ENCODE results near the gene ZBTB4. TPM values are rescaled to one million over a fixed set of nuclear protein-coding genes. Genes with fewer than 3 reads are reported as not detected.

ZBTB4 gene
- total RNA-seq, 1 donor from 2014 or later = 9.2 TPM

DNA sequence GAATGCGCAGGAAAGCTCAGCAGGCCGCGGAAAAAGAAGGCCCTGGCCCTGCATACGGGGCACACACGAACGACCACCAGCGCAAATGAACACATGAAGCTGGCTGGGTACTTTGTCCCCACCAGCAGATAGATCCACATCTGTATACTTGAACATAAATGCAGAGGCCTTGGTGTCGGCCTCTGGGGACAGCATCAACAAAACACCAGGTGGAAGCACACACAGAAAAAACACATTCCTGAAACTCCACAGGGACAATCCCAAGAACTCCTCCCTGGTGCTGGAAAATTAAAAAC lies 606 bp upstream of the ZBTB4 start:
- Histone ChIP-seq H3K36me3 (ENCODE audit: control insufficient read depth, insufficient read depth, low read length) (no peaks in the 10 kb centered on the region), H3K27me3 (ENCODE audit: control insufficient read depth, insufficient read depth, low read length) (no peaks in the 10 kb centered on the region), H3K4me3 (ENCODE audit: low read depth, low read length) (peak overlapping the region; percentile 85)
- TF ChIP-seq, protein P1, sequence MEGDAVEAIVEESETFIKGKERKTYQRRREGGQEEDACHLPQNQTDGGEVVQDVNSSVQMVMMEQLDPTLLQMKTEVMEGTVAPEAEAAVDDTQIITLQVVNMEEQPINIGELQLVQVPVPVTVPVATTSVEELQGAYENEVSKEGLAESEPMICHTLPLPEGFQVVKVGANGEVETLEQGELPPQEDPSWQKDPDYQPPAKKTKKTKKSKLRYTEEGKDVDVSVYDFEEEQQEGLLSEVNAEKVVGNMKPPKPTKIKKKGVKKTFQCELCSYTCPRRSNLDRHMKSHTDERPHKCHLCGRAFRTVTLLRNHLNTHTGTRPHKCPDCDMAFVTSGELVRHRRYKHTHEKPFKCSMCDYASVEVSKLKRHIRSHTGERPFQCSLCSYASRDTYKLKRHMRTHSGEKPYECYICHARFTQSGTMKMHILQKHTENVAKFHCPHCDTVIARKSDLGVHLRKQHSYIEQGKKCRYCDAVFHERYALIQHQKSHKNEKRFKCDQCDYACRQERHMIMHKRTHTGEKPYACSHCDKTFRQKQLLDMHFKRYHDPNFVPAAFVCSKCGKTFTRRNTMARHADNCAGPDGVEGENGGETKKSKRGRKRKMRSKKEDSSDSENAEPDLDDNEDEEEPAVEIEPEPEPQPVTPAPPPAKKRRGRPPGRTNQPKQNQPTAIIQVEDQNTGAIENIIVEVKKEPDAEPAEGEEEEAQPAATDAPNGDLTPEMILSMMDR (IDR thresholded peaks at IDR 0.05; ENCODE audit: insufficient read depth, low read length, severe bottlenecking) = no peak
- FAIRE-seq = no peak
- DNase-seq (ENCODE audit: low read depth) = no peak

DNA sequence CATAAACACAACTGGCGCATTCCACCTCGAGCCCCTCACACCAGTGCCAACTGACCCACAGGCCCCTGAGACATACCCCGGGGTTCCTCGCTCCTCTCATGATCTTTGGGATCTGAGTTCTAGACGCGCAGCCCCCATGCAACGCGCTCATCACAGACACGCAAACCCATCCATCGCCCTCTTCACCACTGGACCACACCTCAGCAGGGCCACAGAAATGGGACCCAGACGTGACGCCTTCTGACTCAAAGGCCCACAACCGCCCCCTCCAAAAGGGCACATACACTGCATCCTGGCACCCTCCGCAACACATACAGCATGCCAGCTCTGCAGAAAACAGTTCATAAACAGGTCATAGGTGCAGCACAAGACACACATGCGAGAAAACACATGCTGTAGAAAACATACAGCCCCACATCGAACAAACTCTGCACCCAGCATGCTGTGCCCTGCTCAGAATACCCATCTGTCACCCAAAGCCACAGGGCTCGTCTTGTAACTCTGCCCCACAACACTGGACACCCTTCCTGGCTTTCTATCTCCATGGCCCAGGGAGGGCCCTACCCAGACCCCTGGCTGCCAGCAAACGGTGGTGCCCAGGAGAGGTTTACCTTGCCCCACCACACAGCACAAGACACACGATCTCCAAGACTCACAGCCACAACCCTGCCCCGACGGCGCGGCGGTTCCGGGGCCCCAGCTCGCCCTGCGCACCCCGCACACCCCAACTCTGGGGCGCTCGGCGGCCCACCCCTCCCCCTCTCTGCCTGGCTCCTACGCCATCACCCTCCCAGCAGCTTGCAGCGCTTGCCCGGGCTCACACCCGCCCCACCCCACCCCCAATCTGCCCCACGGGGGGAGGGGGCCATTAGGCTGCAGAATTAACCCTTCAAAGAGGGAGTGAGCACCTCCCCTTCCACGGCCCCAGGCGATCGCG lies 887 bp downstream of the ZBTB4 start:
- DNase-seq (ENCODE audit: low read depth) (peak; percentile 24), FAIRE-seq (no peak)
- no peaks in the 10 kb centered on the region for H3K36me3 ChIP-seq (ENCODE audit: control insufficient read depth, insufficient read depth, low read length)
- no peaks in the 10 kb centered on the region for H3K27me3 ChIP-seq (ENCODE audit: control insufficient read depth, insufficient read depth, low read length)
- H3K4me3 ChIP-seq (ENCODE audit: low read depth, low read length) = peak overlapping the region; percentile 85
- TF ChIP-seq, protein P1 (IDR thresholded peaks at IDR 0.05; ENCODE audit: insufficient read depth, low read length, severe bottlenecking) = no peak

DNA sequence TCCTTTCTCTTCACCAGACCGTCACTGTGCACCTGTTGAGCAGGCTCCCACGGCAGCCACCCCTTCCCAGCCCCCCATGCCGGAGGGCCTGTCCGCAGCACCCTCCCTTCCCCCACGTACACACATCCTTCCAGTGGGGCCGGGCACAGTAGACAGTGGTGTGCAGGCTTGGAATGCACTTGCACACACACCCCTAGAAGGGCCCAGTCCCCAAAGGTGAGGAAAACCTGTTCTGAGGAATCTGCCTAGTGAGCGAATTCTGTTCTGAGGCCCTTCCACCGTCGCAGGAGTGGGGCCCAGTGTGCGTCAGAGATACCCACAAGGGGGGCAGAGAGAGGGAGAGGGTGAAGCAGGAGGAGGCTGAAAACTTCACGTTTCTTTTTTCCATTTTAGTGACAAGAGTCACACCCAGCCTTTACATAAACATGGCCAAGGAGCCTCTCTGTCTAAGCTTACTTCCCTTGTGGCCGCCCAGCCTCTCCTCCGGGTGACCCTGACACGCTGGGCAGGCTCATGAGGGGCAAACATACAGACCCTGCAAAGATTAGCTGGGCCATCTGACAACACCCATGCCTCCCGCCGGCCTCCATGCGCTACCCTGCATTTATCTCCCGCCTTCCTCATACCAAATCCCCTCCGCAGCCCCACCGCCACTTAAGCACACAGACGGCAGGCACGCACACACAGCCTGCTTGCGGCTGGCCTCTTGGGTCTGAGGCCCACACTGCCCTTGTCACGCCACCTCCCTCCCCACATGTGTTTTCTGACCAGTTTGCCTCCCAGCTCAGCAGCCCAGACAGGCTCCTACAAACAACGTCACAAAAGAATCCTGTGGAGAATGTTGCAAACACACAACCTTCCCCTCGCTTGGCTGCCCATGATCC lies 1.8 kb downstream of the ZBTB4 start:
- TF ChIP-seq, protein P1 (IDR thresholded peaks at IDR 0.05; ENCODE audit: insufficient read depth, low read length, severe bottlenecking) = no peak
- no peak for FAIRE-seq
- peak overlapping the region; percentile 85 for H3K4me3 ChIP-seq (ENCODE audit: low read depth, low read length)

DNA sequence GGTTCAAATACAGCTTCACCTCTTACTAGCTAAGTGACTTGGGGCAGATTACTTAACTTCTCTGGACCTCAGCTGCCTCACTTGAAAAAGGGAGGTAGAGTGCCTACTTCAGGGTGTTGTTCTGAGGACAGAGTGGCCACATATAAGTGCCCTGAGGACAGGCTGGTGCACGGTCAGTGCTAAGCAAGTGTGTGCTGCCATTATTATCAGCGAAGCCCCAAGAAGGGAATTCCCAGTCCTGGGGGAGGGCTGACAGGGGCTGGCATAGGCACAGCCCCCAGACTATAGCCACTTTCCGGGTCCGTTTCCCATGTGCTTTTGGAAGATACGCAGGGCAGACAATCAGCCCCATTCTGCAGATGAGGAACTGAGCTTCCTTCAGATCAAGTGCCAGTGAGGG lies 2.5 kb downstream of the ZBTB4 start:
- FAIRE-seq (no peak), DNase-seq (ENCODE audit: low read depth) (no peak)
- H3K4me3 ChIP-seq (ENCODE audit: low read depth, low read length) = no peak overlapping the region
- TF ChIP-seq, protein P1 (IDR thresholded peaks at IDR 0.05; ENCODE audit: insufficient read depth, low read length, severe bottlenecking) = no peak
- H3K27me3 ChIP-seq (ENCODE audit: control insufficient read depth, insufficient read depth, low read length) = no peaks in the 10 kb centered on the region
- H3K36me3 ChIP-seq (ENCODE audit: control insufficient read depth, insufficient read depth, low read length) = no peaks in the 10 kb centered on the region

More for the DNA sequence above, 1.8 kb downstream of the ZBTB4 start:
- Histone ChIP-seq H3K36me3 (ENCODE audit: control insufficient read depth, insufficient read depth, low read length) (no peaks in the 10 kb centered on the region), H3K27me3 (ENCODE audit: control insufficient read depth, insufficient read depth, low read length) (no peaks in the 10 kb centered on the region)
- peak; percentile 51 for DNase-seq (ENCODE audit: low read depth)

DNA sequence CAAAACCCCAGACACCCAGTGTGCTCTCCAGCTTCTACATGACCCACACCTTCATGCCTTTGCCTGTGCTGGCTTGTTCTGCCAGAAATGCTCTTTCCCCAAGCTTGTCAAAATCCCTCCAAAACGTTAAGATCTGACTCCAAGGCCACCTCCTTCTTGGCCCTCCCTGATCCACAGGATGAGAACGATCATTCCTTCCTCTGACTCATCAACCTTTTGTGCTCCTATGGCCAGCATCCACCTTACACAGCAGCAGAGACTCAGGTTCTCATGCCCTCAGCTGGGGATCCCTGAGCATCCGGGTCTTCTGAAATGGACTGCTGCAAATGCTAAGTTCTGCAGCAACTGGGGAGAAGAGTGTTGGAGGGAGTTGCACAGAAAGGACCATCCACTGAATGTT lies 2.9 kb downstream of the ZBTB4 start:
- DNase-seq (ENCODE audit: low read depth) = peak; percentile 98
- TF ChIP-seq, protein P1 (IDR thresholded peaks at IDR 0.05; ENCODE audit: insufficient read depth, low read length, severe bottlenecking) = no peak
- H3K4me3 ChIP-seq (ENCODE audit: low read depth, low read length) = no peak overlapping the region

More for the DNA sequence above, 2.9 kb downstream of the ZBTB4 start:
- no peaks in the 10 kb centered on the region for H3K27me3 ChIP-seq (ENCODE audit: control insufficient read depth, insufficient read depth, low read length)
- H3K36me3 ChIP-seq (ENCODE audit: control insufficient read depth, insufficient read depth, low read length) = peaks cover under 1% of the 10 kb centered on the region
- FAIRE-seq = peak; percentile 76

Measured in bronchial epithelial cell (primary cell).